Osteocyte (in vitro differentiated cells): Measurements from ENCODE around the gene MAPKBP1. TPM values are rescaled to one million over a fixed set of nuclear protein-coding genes. Genes with fewer than 3 reads are reported as not detected.

Source experiments
- DNase-seq: peaks from one replicate; pipeline ENCODE4 v3.0.0; 2021; ENCODE audit warnings: mixed read lengths; ENCODE audit not compliant: unreplicated experiment; ENCODE audit errors: extremely low spot score
- H3K27ac Mint-ChIP-seq: one replicate; pipeline ENCODE4 v1.8.0; 2021; ENCODE audit warnings: mild to moderate bottlenecking, mixed read lengths; ENCODE audit not compliant: unreplicated experiment
- H3K27me3 Mint-ChIP-seq: one replicate; pipeline ENCODE4 v1.8.0; 2021; ENCODE audit warnings: mixed read lengths; ENCODE audit not compliant: unreplicated experiment
- H3K36me3 Mint-ChIP-seq: one replicate; pipeline ENCODE4 v1.8.0; 2021; ENCODE audit warnings: mixed read lengths; ENCODE audit not compliant: unreplicated experiment
- H3K4me1 Mint-ChIP-seq: one replicate; pipeline ENCODE4 v1.8.0; 2021; ENCODE audit warnings: mixed read lengths; ENCODE audit not compliant: unreplicated experiment
- H3K4me3 Mint-ChIP-seq: one replicate; pipeline ENCODE4 v1.8.0; 2021; ENCODE audit warnings: mild to moderate bottlenecking, moderate library complexity, mixed read lengths; ENCODE audit not compliant: unreplicated experiment
- H3K9me3 Mint-ChIP-seq: one replicate; pipeline ENCODE4 v1.8.0; 2021; ENCODE audit warnings: mixed read lengths; ENCODE audit not compliant: unreplicated experiment
- CTCF ChIP-seq: fragments of 200-600 bp; sonication (generic); IDR thresholded peaks from 2 replicates; pipeline ENCODE4 v1.5.0; 2021; ENCODE audit warnings: antibody characterized with exemption, mild to moderate bottlenecking, moderate library complexity
- total RNA-seq: library from RNA; stranded (reverse); gene quantifications from 2 replicates; pipeline ENCODE4 v1.2.1, GENCODE V29; 2021

Gene MAPKBP1
- total RNA-seq, 1 donor from 2014 or later: 34.2 TPM

DNA sequence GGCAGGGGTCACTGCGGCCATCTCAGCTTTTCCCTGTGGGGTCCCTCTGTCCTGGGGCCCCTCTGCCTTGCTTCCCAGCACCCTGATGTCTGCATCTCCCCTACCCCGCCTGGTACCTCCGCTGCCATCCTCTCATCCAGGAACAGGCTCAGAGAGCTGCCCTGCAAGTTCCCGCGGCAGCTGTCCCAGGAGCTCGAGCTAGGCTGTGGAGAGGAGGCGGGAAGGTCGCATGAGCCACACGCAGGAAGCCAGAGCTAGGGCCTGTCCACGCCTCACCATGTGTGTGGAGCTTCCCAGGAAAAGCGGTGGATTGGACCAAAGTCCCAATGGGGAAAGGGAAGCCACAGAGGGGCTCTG is 76.9 kb downstream of the MAPKBP1 start:
- no peak overlapping the region for H3K27ac Mint-ChIP-seq
- peaks cover 13% of the 10 kb centered on the region for H3K36me3 Mint-ChIP-seq
- no peaks in the 10 kb centered on the region for H3K27me3 Mint-ChIP-seq
- H3K4me3 Mint-ChIP-seq: no peak overlapping the region
- DNase-seq: no peak
- H3K4me1 Mint-ChIP-seq: no peaks in the 10 kb centered on the region
- H3K9me3 Mint-ChIP-seq: no peaks in the 10 kb centered on the region
- no peak for TF ChIP-seq CTCF

DNA sequence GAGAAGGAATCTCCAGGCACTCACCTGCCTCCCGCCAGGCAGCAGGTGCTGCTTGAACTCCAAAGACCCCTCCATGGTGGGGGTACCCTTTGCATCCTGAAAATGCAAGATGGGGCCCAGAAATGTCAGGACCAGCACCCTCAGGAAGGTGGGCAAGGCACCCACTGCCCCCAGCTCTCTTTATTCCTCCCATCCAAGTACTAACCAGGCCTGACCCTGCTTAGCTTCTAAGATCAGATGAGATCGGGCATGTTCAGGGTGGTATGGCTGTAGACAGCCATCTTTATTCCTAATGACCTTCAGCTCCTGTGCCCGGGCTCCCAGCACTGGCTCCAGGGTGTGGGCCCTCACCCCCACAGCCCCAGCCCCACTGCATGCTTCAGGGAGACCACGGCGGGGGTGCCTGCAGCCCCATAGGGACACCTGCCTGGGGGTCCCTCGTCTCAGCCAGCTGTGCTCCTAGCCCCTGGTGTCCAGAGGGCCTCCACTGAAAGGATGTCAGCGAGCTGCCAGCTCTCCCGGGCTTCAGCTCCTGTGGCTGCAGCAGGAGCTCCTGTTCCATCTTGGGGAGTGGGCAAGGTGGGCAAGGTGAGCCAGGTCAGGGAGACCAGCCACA is 77.6 kb downstream of the MAPKBP1 start:
- no peak for TF ChIP-seq CTCF
- peaks cover 8% of the 10 kb centered on the region for H3K36me3 Mint-ChIP-seq
- no peak overlapping the region for H3K27ac Mint-ChIP-seq
- no peaks in the 10 kb centered on the region for H3K27me3 Mint-ChIP-seq
- H3K4me1 Mint-ChIP-seq: no peaks in the 10 kb centered on the region
- no peak overlapping the region for H3K4me3 Mint-ChIP-seq
- H3K9me3 Mint-ChIP-seq: no peaks in the 10 kb centered on the region
- no peak for DNase-seq

- no peak for DNase-seq
- Mint-ChIP-seq H3K36me3 (peaks cover 5% of the 10 kb centered on the region), H3K27ac (no peak overlapping the region), H3K9me3 (no peaks in the 10 kb centered on the region), H3K4me1 (no peaks in the 10 kb centered on the region), H3K4me3 (no peak overlapping the region), H3K27me3 (no peaks in the 10 kb centered on the region)
- TF ChIP-seq CTCF: no peak
These were observed 78.7 kb downstream of the MAPKBP1 start for GRCh38 chr15:41852736-41853590.

GRCh38 chr15:41853831-41854230 is 79.5 kb downstream of the MAPKBP1 start:
- no peak overlapping the region for H3K4me3 Mint-ChIP-seq
- H3K9me3 Mint-ChIP-seq: no peaks in the 10 kb centered on the region
- no peaks in the 10 kb centered on the region for H3K27me3 Mint-ChIP-seq
- no peaks in the 10 kb centered on the region for H3K4me1 Mint-ChIP-seq
- no peaks in the 10 kb centered on the region for H3K36me3 Mint-ChIP-seq
- no peak for TF ChIP-seq CTCF
- H3K27ac Mint-ChIP-seq: no peak overlapping the region
- no peak for DNase-seq

GRCh38 chr15:41854443-41854842 is 80.2 kb downstream of the MAPKBP1 start:
- DNase-seq: no peak
- no peaks in the 10 kb centered on the region for H3K4me1 Mint-ChIP-seq
- H3K27ac Mint-ChIP-seq: no peak overlapping the region
- H3K9me3 Mint-ChIP-seq: no peaks in the 10 kb centered on the region
- no peaks in the 10 kb centered on the region for H3K36me3 Mint-ChIP-seq
- no peaks in the 10 kb centered on the region for H3K27me3 Mint-ChIP-seq
- TF ChIP-seq CTCF: no peak
- H3K4me3 Mint-ChIP-seq: no peak overlapping the region
